ENCODE results near the gene AKNA.

AKNA gene

DNA sequence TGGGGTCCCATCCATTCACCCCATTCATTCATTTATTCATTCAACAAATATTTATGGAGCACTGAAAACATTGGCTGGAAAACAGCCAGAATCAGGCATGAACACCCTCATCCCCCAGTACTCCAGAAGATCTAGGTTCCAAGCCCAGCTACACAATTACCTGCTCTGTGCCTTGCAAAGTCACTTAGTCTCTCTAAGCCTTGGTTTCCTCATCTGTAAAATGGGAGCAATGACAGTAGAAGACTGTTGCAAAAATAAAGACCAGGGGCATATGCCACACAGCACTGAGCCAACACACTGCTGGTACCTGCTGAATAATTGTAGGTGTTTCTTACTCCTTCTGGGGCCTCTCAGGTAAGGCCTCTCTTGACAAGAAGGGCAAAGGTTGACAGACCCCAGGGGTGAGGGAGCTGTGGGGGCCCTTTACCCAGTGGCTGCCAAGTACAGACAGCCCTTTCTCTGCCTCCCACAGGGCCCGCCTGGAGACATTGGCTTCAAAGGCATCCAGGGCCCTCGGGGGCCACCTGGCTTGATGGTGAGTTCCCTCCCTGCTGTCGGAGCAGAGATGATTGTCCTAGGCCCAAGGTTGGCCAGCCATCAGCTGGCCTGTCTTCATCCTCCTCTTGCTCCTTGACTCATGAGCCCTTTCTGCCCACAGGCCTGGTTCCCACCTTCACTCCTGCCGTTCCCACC lies 87.5 kb downstream of the AKNA start:
- no peaks in the 10 kb centered on the region for H3K27me3 ChIP-seq (ENCODE audit: insufficient read depth, low read depth, severe bottlenecking)
- H3K27ac ChIP-seq = no peak overlapping the region
- TF ChIP-seq CTCF (IDR thresholded peaks at IDR 0.05; ENCODE audit: low read depth, low read length) = no peak
- no peak for DNase-seq
- no peak overlapping the region for H3K4me3 ChIP-seq (ENCODE audit: low read depth, low read length)
- peaks cover 73% of the 10 kb centered on the region for H3K36me3 ChIP-seq
- peaks cover 3% of the 10 kb centered on the region for H3K9me3 ChIP-seq (ENCODE audit: severe bottlenecking)

- peaks cover 75% of the 10 kb centered on the region for H3K36me3 ChIP-seq
- H3K9me3 ChIP-seq (ENCODE audit: severe bottlenecking) = peaks cover 11% of the 10 kb centered on the region
- H3K4me3 ChIP-seq (ENCODE audit: low read depth, low read length) = no peak overlapping the region
- no peak overlapping the region for H3K27ac ChIP-seq
- no peaks in the 10 kb centered on the region for H3K27me3 ChIP-seq (ENCODE audit: insufficient read depth, low read depth, severe bottlenecking)
- no peak for TF ChIP-seq CTCF (IDR thresholded peaks at IDR 0.05; ENCODE audit: low read depth, low read length)
- no peak for DNase-seq
Measured at GRCh38 chr9:114299286-114300152, 88.3 kb downstream of the AKNA start.

DNA sequence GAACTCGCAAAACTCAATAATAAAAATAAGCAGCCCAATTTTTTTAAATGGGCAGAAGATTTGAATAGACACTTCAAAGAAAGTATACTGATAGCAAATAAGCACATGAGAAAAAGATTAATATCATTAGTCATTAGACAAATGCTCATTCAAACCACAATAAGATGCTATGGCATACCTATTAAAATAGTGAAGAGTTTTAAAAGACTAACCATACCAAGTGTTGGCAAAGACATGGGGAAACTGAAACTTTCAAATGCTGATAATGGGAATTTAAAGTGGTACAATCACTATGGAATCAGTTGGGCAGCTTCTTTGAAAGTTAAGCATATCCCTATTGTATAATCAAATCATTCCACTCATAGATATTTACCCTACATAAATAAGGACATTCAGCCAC lies 91.4 kb downstream of the AKNA start:
- no peak for DNase-seq
- no peak overlapping the region for H3K27ac ChIP-seq
- H3K27me3 ChIP-seq (ENCODE audit: insufficient read depth, low read depth, severe bottlenecking) = no peaks in the 10 kb centered on the region
- no peak overlapping the region for H3K4me3 ChIP-seq (ENCODE audit: low read depth, low read length)
- no peak for TF ChIP-seq CTCF (IDR thresholded peaks at IDR 0.05; ENCODE audit: low read depth, low read length)
- peaks cover 83% of the 10 kb centered on the region for H3K36me3 ChIP-seq
- peaks cover 14% of the 10 kb centered on the region for H3K9me3 ChIP-seq (ENCODE audit: severe bottlenecking)

- H3K27ac ChIP-seq = no peak overlapping the region
- TF ChIP-seq CTCF (IDR thresholded peaks at IDR 0.05; ENCODE audit: low read depth, low read length) = no peak
- no peak for DNase-seq
- no peak overlapping the region for H3K4me3 ChIP-seq (ENCODE audit: low read depth, low read length)
- peaks cover 73% of the 10 kb centered on the region for H3K36me3 ChIP-seq
- H3K9me3 ChIP-seq (ENCODE audit: severe bottlenecking) = peaks cover 14% of the 10 kb centered on the region
- H3K27me3 ChIP-seq (ENCODE audit: insufficient read depth, low read depth, severe bottlenecking) = no peaks in the 10 kb centered on the region
Measured at GRCh38 chr9:114294664-114295063, 93.1 kb downstream of the AKNA start.

DNA sequence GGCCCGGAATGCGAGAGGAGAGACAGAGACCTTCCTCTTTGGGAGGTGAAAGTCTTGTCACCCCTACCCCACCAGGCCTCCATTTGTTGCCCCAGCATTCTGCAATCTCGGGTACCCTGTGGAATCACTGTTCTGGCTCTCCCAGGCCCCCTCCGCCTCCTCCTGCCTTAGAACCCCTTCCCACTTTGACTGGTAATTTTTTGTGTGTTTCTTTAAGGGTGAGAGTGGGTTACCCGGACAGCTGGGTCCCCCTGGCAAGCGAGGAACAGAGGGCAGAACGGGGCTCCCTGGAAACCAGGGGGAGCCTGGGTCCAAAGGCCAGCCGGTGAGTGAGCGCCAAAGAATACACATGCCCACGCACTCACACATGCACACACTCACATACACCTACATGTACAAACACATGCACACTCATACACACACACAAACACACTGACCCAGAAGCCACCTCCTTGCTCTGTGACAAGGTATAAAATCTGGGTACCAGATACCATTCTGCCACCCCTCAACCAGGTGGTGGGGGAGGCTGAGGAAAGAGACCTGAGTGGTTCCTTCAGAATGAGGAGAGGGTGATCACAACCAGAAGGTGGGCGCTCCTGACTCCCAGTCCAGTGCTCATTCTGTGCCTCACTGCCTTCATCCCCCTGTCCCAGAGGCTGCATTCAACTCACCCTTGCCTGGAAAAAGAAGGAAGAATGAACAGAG lies 95.7 kb downstream of the AKNA start:
- Histone ChIP-seq H3K27me3 (ENCODE audit: insufficient read depth, low read depth, severe bottlenecking) (no peaks in the 10 kb centered on the region), H3K9me3 (ENCODE audit: severe bottlenecking) (peaks cover 14% of the 10 kb centered on the region), H3K27ac (no peak overlapping the region), H3K4me3 (ENCODE audit: low read depth, low read length) (no peak overlapping the region), H3K36me3 (peaks cover 60% of the 10 kb centered on the region)
- no peak for TF ChIP-seq CTCF (IDR thresholded peaks at IDR 0.05; ENCODE audit: low read depth, low read length)
- DNase-seq = peak; percentile 4

Measured in WERI-Rb-1 (cell line).